ENCODE results near the gene SETD1B.

DNA sequence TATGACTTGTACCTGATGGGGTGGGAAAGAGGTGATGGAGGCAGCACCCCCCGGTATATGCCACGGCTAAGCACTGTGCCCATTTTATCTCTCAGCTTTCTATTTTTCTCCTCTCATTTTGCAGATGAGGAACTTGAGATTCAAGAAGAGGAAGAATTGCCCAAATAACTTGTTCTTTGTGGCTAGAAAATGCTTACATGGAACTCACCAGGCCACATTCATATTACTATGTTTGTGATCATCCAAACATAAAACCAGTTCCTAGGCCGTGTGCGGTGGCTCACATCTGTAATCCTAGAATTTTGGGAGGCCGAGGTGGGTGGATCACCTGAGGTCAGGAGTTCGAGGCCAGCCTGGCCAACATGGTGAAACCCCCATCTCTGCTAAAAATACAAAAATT is 70.3 kb downstream of the SETD1B start:
- TF ChIP-seq EZH2phosphoT487 (IDR thresholded peaks at IDR 0.05; ENCODE audit: borderline replicate concordance) (no peak), CTCF (conservative IDR thresholded peaks at IDR 0.05; ENCODE audit: low read length) (no peak)
